Endothelial cell of umbilical vein (primary cell): Measurements from ENCODE around the gene FOXN1. TPM values are rescaled to one million over a fixed set of nuclear protein-coding genes. Genes with fewer than 3 reads are reported as not detected.

Source experiments
- BruUV-seq: library from RNA; stranded (reverse); fragments of 400-500 nt; replicated peaks from 2 replicates; lab custom pipeline; 2021; lab: Mats Ljungman, UMichigan
- CTCF ChIA-PET: fragments of 300-600, 350-600 bp; sonication (Branson Sonifier 250); formaldehyde crosslinking; loops from one replicate; lab custom pipeline; 2021; ENCODE audit warnings: antibody characterized with exemption, inconsistent platforms; lab: Charles Lee
- POLR2A ChIA-PET: fragments of 300-600, 350-600 bp; sonication (Branson Sonifier 250); formaldehyde crosslinking; loops from one replicate; lab custom pipeline; 2021; ENCODE audit warnings: antibody characterized with exemption, inconsistent platforms; lab: Charles Lee
- DNase-seq: peaks from one replicate; pipeline ENCODE4 v3.0.0-alpha.2; 2011; ENCODE audit warnings: low read depth, low spot score
- FAIRE-seq: peaks from 2 replicates; lab custom pipeline; 2011; peaks lifted over from hg19 to GRCh38; lab: Jason Lieb, UNC
- H2AFZ ChIP-seq: 2 replicates; pipeline ENCODE4 v1.6.0; 2012; ENCODE audit warnings: low read depth, low read length, control low read depth, inconsistent platforms
- H3K27ac ChIP-seq: 2 replicates; pipeline ENCODE4 v1.5.1; 2011; ENCODE audit warnings: low read depth, mild to moderate bottlenecking, control low read depth, low read length, moderate library complexity; ENCODE audit not compliant: insufficient read depth
- H3K27me3 ChIP-seq, 2 experiments: 2 replicates each; pipeline versions ENCODE4 v1.6.0 to v1.6.1; 2011; ENCODE audit warnings: low read length in 2 of 2, mixed read lengths in 1 of 2; ENCODE audit not compliant: control insufficient read depth in 2 of 2, insufficient read depth in 2 of 2
- H3K36me3 ChIP-seq, 2 experiments: 2 replicates in 1 of 2; 3 replicates in 1 of 2; pipeline ENCODE4 v1.5.1; 2011; ENCODE audit warnings: low read length in 2 of 2, mild to moderate bottlenecking in 1 of 2, moderate library complexity in 1 of 2; ENCODE audit not compliant: control insufficient read depth in 2 of 2, insufficient read depth in 2 of 2; ENCODE audit errors: extremely low read depth in 1 of 2
- H3K4me1 ChIP-seq: 3 replicates; pipeline ENCODE4 v1.5.1; 2011; ENCODE audit warnings: mild to moderate bottlenecking, low read length; ENCODE audit not compliant: control insufficient read depth, insufficient read depth; ENCODE audit errors: extremely low read depth
- H3K4me2 ChIP-seq: 2 replicates; pipeline ENCODE4 v1.6.1; 2011; ENCODE audit warnings: low read length, control low read depth, mixed read lengths; ENCODE audit not compliant: insufficient read depth
- H3K4me3 ChIP-seq, 3 experiments: fragments of 200-600 bp in 1 of 3; sonication (generic), shearing (Covaris generic) in 1 of 3; replicated peaks in 1 of 3; 2 replicates each; pipeline ENCODE4 v1.5.1; 2011 to 2016; ENCODE audit warnings: control low read depth in 3 of 3, low read length in 3 of 3, mild to moderate bottlenecking in 2 of 3, inconsistent platforms in 1 of 3, low read depth in 1 of 3, moderate library complexity in 1 of 3; ENCODE audit not compliant: insufficient read depth in 1 of 3
- H3K79me2 ChIP-seq: 2 replicates; pipeline ENCODE4 v1.6.0; 2012; ENCODE audit warnings: low read length, inconsistent platforms; ENCODE audit not compliant: control insufficient read depth, insufficient read depth
- H3K9ac ChIP-seq: replicated peaks from 2 replicates; pipeline ENCODE3; 2011; ENCODE audit warnings: low read length, control low read depth; ENCODE audit not compliant: insufficient read depth; ENCODE audit errors: extremely low read depth
- H3K9me1 ChIP-seq: replicated peaks from 3 replicates; pipeline ENCODE4 v1.6.0; 2011; ENCODE audit warnings: mild to moderate bottlenecking, low read length; ENCODE audit not compliant: control insufficient read depth, insufficient read depth; ENCODE audit errors: extremely low read depth
- H3K9me3 ChIP-seq: replicated peaks from 2 replicates; pipeline ENCODE4 v1.5.1; 2012; ENCODE audit warnings: low read length, inconsistent platforms; ENCODE audit not compliant: control insufficient read depth, insufficient read depth
- H4K20me1 ChIP-seq: replicated peaks from 2 replicates; pipeline ENCODE3; 2011; ENCODE audit warnings: mild to moderate bottlenecking, low read length; ENCODE audit not compliant: control insufficient read depth, insufficient read depth; ENCODE audit errors: extremely low read depth
- CTCF ChIP-seq, 2 donors: IDR thresholded peaks; 1 replicate in 1 of 2; 2 replicates in 1 of 2; pipeline ENCODE4 v1.5.1; 2011; ENCODE audit warnings: low read length in 2 of 2, mild to moderate bottlenecking in 2 of 2, moderate library complexity in 2 of 2, control low read depth in 1 of 2, inconsistent platforms in 1 of 2, low read depth in 1 of 2; ENCODE audit not compliant: insufficient read depth in 1 of 2; ENCODE audit errors: extremely low read depth in 1 of 2
- EZH2 ChIP-seq: IDR thresholded peaks from 2 replicates; pipeline ENCODE4 v1.6.1; 2012; ENCODE audit warnings: borderline replicate concordance, low read depth, mild to moderate bottlenecking, moderate library complexity, low read length, inconsistent platforms; ENCODE audit not compliant: severe bottlenecking
- FOS ChIP-seq: IDR thresholded peaks from 2 replicates; pipeline ENCODE4 v1.6.1; 2011; ENCODE audit warnings: mild to moderate bottlenecking, low read length, moderate library complexity, borderline replicate concordance; ENCODE audit not compliant: insufficient read depth
- JUN ChIP-seq: IDR thresholded peaks from 2 replicates; pipeline ENCODE4 v1.6.1; 2011; ENCODE audit warnings: borderline replicate concordance, low read depth; ENCODE audit not compliant: insufficient read length, insufficient read depth
- POLR2A ChIP-seq: IDR thresholded peaks from 2 replicates; pipeline ENCODE4 v1.6.1; 2012; ENCODE audit warnings: low read depth, mild to moderate bottlenecking, control low read depth, low read length
- dilution Hi-C: fragments of 300-500 bp; cut with MboI; formaldehyde crosslinking; loops from one replicate; pipeline ENCODE4 v1.15.0; 2019; ENCODE audit warnings: low sequenced_read_pairs; ENCODE audit not compliant: extremely low pct_ligation_motif_present
- intact Hi-C: fragments of 100-400 bp; cut with micrococcal nuclease; formaldehyde crosslinking; loops from one replicate; pipeline ENCODE4 v1.10.0; 2022
- polyA plus RNA-seq, 4 experiments: library from polyadenylated mRNA; depleted of rRNA in 3 of 4; stranded (reverse) in 3 of 4; unstranded in 1 of 4; fragments of >200 nt; gene quantifications; 2 replicates each; pipeline versions ENCODE4 v1.2.1 to v1.2.3, GENCODE V29; 2011 to 2012; ENCODE audit warnings: missing spikeins in 1 of 4
- total RNA-seq: library from RNA; stranded (reverse); gene quantifications from 2 replicates; pipeline ENCODE4 v1.2.3, GENCODE V29; 2021

FOXN1 gene
- total and polyA plus RNA-seq, 2 donors (not counting 3 experiments of a cell fraction or from before 2014, with no cell fraction given), result not detected

GRCh38 chr17:28551421-28552175 lies 45.5 kb downstream of the FOXN1 start:
- peak overlapping the region; percentile 47 for H2AFZ ChIP-seq
- no peaks in the 10 kb centered on the region for H4K20me1 ChIP-seq
- no peaks in the 10 kb centered on the region for H3K9me3 ChIP-seq
- BruUV-seq, result no TSS peak
- POLR2A ChIA-PET, result no interaction called here
- H3K9ac ChIP-seq, result no peak overlapping the region
- H3K27me3 ChIP-seq, result no peaks in the 10 kb centered on the region
- peaks cover 6% of the 10 kb centered on the region for H3K4me1 ChIP-seq
- FAIRE-seq (peak; percentile 46), DNase-seq (peak; percentile 24)
- H3K36me3 ChIP-seq, result peaks cover 0 to 22% of the 10 kb centered on the region in 2 experiments
- no peak overlapping the region for H3K27ac ChIP-seq
- peak overlapping the region; percentile 59 to 77 (median 64) for H3K4me3 ChIP-seq
- peak overlapping the region; percentile 72 for H3K4me2 ChIP-seq
- intact Hi-C loops (loop anchor here (2.0 kb wide), 1 partner anchor 19 kb away; the partner anchor contains the start of gene PIGS), dilution Hi-C loops (no loop called here)
- TF ChIP-seq POLR2A (no peak), JUN (no peak), FOS (no peak), EZH2 (no peak), CTCF (IDR thresholded peaks at IDR 0.05; ENCODE audit: extremely low read depth in 1 of 2, insufficient read depth in 1 of 2, low read depth in 1 of 2, low read length in 2 of 2) (no peak)
- H3K79me2 ChIP-seq, result no peaks in the 10 kb centered on the region
- CTCF ChIA-PET, result interaction anchor here (1.7 to 1.9 kb wide), 2 partner anchors 10 to 19 kb away, joined by 4 to 7 read pairs; partner anchors contain the start of gene PIGS
- no peaks in the 10 kb centered on the region for H3K9me1 ChIP-seq
